Adrenal gland (tissue), 5 donors: ENCODE measurements around the gene COQ5.

Experiments
- CTCF ChIP-seq, 6 experiments: fragments of 450-650 bp in 4 of 6; fragments of 200-600 bp in 2 of 6; sonication (generic) in 1 of 6; IDR thresholded peaks; 1 replicate in 5 of 6; 2 replicates in 1 of 6; pipeline versions ENCODE4 v1.5.1 to v1.8.0; 2016 to 2021; ENCODE audit warnings: antibody characterized with exemption in 6 of 6, mild to moderate bottlenecking in 2 of 6, moderate library complexity in 1 of 6
- POLR2A ChIP-seq, 2 donors: fragments of 450-650 bp; IDR thresholded peaks; one replicate each; pipeline ENCODE4 v1.6.1; 2017; ENCODE audit warnings: antibody characterized with exemption in 2 of 2, mild to moderate bottlenecking in 2 of 2, moderate library complexity in 1 of 2
- donor health status: DM: no; HTN: no; CAD: no.

GRCh38 chr12:120514002-120514401 is 15.0 kb downstream of the COQ5 start:
- TF ChIP-seq CTCF (IDR thresholded peaks at IDR 0.05) (no peak), POLR2A (IDR thresholded peaks at IDR 0.05) (no peak)
